AG09319 (cell line): ENCODE measurements around the gene ACSF3.

Experiments used
- DNase-seq: peaks from one replicate; pipeline ENCODE4 v3.0.0-alpha.2; 2010; ENCODE audit warnings: low read depth; ENCODE audit errors: extremely low read depth
- TF ChIP-seq, protein P1 (sequence below): IDR thresholded peaks from 2 replicates; pipeline ENCODE4 v1.5.1; 2011; ENCODE audit warnings: low read depth, mild to moderate bottlenecking, inconsistent platforms, low read length, moderate library complexity

The ACSF3 gene

DNA sequence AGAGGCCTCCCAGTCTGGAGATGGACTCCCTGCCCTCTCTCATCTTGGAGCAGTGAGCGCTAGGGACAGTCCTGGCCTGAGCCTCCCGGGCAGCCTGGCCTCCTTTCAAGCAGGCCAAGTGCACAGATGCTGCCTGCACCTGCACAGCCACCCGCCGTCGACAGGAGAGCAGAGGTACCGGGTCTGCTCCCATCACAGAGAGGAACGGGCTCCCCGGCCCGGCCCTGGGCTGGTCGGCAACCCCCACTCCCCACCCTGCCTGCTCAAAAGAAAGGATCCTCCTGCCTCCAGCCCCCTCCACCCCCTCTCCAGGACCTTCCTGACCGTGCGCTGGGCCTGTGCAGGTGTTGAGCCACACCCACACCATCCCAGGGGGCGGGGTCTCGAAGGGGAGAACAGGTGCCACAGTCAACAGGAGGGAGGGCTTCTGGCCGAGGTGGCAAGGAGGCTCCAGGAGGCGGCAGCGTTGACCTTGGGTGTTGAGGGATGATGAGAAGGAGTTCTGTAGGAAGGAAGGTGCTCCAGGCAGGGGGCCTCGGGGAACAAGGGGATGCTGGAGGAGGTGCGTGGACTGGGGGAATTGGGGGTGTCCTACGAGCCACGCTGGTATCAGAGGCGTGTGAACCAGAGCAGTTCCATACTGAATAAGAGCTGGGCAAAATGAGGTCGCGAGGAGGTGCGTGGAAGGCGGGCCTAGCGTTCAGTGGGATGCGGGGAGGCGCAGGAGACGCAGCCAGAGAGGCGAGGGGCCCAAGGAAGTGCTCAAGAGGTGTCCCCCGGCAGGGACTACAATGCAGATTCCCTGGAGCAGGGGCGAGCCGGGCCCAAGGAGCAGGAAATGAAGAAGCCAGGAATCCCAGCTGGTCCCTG, 76.9 kb downstream of the ACSF3 start:
- TF ChIP-seq, protein P1, sequence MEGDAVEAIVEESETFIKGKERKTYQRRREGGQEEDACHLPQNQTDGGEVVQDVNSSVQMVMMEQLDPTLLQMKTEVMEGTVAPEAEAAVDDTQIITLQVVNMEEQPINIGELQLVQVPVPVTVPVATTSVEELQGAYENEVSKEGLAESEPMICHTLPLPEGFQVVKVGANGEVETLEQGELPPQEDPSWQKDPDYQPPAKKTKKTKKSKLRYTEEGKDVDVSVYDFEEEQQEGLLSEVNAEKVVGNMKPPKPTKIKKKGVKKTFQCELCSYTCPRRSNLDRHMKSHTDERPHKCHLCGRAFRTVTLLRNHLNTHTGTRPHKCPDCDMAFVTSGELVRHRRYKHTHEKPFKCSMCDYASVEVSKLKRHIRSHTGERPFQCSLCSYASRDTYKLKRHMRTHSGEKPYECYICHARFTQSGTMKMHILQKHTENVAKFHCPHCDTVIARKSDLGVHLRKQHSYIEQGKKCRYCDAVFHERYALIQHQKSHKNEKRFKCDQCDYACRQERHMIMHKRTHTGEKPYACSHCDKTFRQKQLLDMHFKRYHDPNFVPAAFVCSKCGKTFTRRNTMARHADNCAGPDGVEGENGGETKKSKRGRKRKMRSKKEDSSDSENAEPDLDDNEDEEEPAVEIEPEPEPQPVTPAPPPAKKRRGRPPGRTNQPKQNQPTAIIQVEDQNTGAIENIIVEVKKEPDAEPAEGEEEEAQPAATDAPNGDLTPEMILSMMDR, result no peak
- DNase-seq, result no peak

DNA sequence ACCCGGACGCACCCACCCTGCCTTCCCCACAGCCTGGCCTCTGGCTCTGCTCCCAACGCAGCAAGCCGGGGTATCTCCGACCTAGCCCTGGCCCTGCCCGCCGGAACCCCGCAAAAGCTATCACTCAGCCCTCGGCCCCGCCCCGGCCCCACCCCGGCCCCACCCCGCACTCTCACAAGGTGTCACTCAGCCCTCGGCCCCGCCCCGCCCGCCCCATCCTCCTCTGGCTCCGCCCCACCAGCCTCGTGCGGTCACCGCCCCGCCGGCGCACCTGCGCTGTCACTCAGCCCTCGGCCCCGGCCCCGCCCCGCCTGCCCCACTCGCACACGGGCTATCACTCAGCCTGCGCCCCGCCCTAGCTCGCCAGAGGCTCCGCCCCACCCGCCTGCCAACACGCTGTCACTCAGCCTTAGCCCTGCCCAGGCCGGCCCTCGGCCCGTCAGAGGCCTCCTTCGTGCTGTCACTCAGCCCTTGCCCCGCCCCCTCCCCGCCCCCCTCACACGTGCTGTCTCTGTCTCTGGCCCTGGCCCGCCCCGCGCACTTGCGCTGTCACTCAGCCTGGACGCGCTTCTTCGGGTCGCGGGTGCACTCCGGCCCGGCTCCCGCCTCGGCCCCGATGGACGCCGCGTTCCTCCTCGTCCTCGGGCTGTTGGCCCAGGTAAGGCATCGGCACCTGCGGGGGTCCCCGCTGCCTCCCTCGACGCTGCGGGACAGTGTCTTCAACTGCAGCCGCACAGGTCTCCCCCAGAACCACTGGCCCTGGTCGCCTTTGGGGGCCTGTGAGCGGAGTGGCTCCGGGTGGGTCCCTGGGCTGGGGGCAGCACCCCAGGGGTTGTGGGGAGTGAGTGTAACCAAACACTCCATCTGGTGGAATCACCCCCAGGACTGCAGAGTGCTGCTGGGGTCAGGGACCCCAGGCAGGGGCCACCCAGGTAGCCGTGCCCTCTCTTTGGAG, 77.8 kb downstream of the ACSF3 start, which contains the start of gene CDH15:
Gene CDH15, plus strand, starts transcription at position 533 of the 955 bp plus-strand sequence. Its CDS starts 84 bp downstream, at position 617.
- peak; percentile 44 for DNase-seq
- TF ChIP-seq, protein P1, result no peak

DNA sequence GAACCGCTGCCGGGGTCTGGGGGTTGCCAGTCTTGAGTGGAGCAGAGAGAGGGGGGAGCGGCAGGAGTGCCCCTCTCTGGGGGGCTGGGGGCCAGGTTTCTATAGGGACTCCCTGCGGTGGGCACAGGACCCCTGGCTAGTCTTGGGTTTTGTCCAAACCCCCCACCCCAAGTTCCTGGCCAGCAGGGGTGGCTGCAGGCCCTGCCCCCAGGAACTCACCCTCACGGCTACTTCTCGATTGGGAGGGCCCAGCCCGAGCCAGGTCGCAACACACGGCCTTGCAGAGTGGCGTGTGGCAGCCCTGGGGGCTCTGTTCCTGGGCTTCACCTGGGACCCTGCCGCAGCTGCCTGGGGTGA, 78.5 kb downstream of the ACSF3 start:
- no peak for DNase-seq
- TF ChIP-seq, protein P1, result no peak

DNA sequence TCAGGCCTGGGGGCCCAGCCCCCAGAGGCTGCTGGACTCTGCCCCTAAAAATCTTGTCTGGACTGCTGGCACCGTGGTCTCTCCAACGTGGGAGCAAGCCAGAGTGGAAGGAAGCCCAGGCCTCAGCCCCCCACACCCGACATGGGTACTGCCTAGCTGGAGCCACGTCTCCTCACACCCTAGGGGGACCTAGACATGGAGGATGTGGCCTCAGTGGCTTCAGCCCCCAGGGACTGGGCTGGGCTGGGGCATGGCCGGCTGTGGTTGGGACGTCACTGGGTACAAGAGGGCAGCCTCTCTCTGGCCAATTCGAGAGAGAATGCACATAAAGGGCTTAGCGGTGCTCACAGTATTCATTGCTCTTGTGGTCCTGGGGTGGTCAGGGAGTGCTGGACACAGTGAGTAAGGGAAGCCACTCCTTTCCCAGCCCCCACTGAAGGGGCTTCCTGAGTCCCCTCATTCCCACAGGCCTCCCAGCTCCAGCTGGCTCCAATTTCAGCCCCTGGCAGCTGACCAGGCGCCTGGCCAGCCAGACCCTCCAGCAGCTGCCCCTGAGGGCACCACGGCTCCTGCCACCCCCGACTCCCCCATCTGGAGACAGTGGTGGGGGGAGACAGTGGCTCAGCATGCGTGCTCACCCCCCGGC, 79.0 kb downstream of the ACSF3 start:
- TF ChIP-seq, protein P1, result no peak
- no peak for DNase-seq

DNA sequence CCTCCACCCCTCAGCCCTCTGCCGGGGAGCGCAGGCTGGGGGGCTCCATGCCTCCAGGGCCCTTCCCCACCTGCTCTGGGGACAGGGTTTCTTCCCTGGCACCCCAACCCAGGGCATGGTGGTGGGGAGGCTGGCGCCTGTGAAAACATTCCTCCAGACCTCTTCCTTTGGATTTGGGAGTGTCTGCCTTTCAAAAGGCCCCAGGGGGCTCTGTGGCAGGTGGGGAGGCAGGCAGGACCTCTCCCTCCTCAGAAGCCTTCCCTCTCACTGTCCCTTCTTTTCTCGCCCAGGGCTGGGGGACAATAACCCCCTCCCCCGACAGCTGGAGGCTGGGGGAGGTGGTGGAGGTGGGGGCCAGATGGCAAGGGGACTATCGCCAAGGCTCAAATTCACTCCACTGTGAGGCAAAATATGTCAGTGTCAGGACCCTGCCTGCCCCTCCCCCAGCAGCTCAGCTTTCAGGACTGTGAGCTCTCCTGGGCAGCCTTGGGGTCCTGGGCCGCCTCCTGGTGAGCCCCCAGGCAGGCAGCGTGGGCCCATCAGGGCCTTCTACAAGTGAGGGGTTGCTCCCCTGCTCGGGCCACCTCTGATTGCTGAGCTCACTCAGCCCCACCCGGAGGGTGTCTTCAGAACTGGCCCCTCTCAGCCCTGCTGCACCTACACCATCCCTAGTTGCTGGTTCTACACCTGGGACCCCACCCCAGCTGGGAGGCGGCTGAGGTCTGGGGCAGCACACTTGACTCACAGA, 79.7 kb downstream of the ACSF3 start:
- no peak for DNase-seq
- TF ChIP-seq, protein P1, result no peak

DNA sequence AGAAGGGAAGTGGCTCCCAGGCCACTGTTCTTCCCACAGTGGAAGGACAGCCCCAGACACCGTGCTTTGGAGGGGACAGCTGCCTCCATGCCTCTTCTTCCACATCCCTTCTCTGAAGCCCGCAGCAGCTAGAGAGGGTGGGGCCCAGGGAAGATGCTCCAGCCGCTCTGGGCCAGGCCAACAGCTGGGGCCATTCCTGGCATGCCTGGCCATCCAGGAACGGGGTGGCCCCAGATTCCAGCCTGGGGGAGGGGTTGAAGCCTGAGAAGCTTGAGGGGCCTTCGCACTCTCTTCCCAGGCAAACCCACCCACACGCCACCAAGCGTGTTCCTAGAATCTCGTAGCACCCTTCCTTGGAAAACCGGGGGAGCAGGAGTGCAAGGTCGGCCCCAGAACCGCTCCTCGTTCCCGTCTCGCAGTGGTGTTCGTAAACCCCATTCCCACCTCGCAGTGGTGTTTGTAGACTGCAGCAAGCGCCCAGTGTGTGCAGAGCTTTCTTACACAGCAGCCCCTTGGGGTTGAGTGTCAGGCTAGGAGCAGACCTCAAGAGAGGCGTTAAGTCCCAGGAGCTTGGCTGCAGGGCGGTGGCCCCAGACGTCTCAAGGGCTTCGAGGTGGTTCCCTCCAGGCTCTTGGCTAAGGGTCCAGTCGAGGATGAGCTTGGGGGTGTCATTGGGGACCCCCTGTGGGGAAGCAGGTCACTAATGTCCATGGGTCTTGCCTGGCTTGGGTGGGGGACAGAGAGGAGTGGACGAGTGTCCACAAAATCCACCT, 80.6 kb downstream of the ACSF3 start:
- DNase-seq, result no peak
- TF ChIP-seq, protein P1, result no peak
